ENCODE results near the gene ZPBP. TPM values are rescaled to one million over a fixed set of nuclear protein-coding genes. Genes with fewer than 3 reads are reported as not detected.
"Not testable (repeated sequence)": the region's sequence is repeated elsewhere in the genome, so short reads cannot be mapped to it uniquely, and the experiment has no call there.

ZPBP gene
- total RNA-seq, 1 experiment from 2014 or later = not detected

DNA sequence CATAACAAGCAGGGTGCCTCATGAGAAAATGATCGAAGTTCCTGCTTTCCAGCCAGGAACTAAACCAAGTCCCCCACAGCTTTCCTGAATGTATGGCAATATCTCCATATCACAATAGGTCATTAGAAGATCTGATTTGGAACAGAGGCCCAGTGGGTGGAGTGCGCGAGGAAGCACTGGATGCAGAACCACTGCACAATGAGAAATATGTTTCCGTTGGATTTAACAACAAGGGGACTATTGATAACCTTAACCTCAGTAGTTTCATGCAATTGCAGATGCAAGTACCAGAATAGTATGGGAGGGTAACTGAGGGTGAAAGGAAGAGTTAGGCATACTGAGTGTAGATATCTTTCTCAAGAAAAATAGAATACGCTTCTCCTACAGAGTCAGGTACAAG, 45.3 kb downstream of the ZPBP start:
- TF ChIP-seq EZH2 (IDR thresholded peaks at IDR 0.05; ENCODE audit: borderline replicate concordance, low read depth, low read length, poor library complexity, severe bottlenecking) (no peak), CTCF (conservative IDR thresholded peaks at IDR 0.05; ENCODE audit: low read depth, low read length) (no peak)
- no peak overlapping the region for H3K4me3 ChIP-seq (ENCODE audit: low read depth, low read length, poor library complexity, severe bottlenecking)
- DNase-seq (ENCODE audit: low spot score) = no peak
- H3K4me1 ChIP-seq (ENCODE audit: insufficient read depth, low read length, poor library complexity, severe bottlenecking) = no peaks in the 10 kb centered on the region
- intact Hi-C loops (cut with micrococcal nuclease; ENCODE audit: unreplicated experiment) = no loop called here
- BruUV-seq (replicated peaks) = no TSS peak
- ChIA-PET POLR2A (ENCODE audit: low non-redundant PET) (no interaction called here), CTCF (no interaction called here)
- H3K27ac ChIP-seq (ENCODE audit: low read depth, low read length, poor library complexity, severe bottlenecking) = no peak overlapping the region
- H3K36me3 ChIP-seq (ENCODE audit: insufficient read depth, low read length, poor library complexity, severe bottlenecking) = no peaks in the 10 kb centered on the region
- H3K9me3 ChIP-seq (ENCODE audit: low read depth, low read length, poor library complexity, severe bottlenecking) = peaks cover 4% of the 10 kb centered on the region
- H3K27me3 ChIP-seq (replicated peaks; ENCODE audit: insufficient read depth, low read depth, low read length, poor library complexity) = no peaks in the 10 kb centered on the region

GRCh38 chr7:50041165-50041564, 51.9 kb downstream of the ZPBP start:
- DNase-seq (ENCODE audit: low spot score); H3K4me3 ChIP-seq (ENCODE audit: low read depth, low read length, poor library complexity, severe bottlenecking); H3K9me3 ChIP-seq (ENCODE audit: low read depth, low read length, poor library complexity, severe bottlenecking); BruUV-seq (replicated peaks); H3K27me3 ChIP-seq (replicated peaks; ENCODE audit: insufficient read depth, low read depth, low read length, poor library complexity); H3K4me1 ChIP-seq (ENCODE audit: insufficient read depth, low read length, poor library complexity, severe bottlenecking); H3K27ac ChIP-seq (ENCODE audit: low read depth, low read length, poor library complexity, severe bottlenecking); intact Hi-C loops (cut with micrococcal nuclease; ENCODE audit: unreplicated experiment); POLR2A ChIA-PET (ENCODE audit: low non-redundant PET); H3K36me3 ChIP-seq (ENCODE audit: insufficient read depth, low read length, poor library complexity, severe bottlenecking); CTCF ChIA-PET: not testable (repeated sequence)

GRCh38 chr7:50037086-50037485, 56.0 kb downstream of the ZPBP start:
- POLR2A ChIA-PET (ENCODE audit: low non-redundant PET) = no interaction called here
- intact Hi-C loops (cut with micrococcal nuclease; ENCODE audit: unreplicated experiment) = no loop called here
- CTCF ChIA-PET = no interaction called here
- peaks cover 4% of the 10 kb centered on the region for H3K9me3 ChIP-seq (ENCODE audit: low read depth, low read length, poor library complexity, severe bottlenecking)
- no peak overlapping the region for H3K27ac ChIP-seq (ENCODE audit: low read depth, low read length, poor library complexity, severe bottlenecking)
- DNase-seq (ENCODE audit: low spot score) = no peak
- no peaks in the 10 kb centered on the region for H3K36me3 ChIP-seq (ENCODE audit: insufficient read depth, low read length, poor library complexity, severe bottlenecking)
- no peak for TF ChIP-seq EZH2 (IDR thresholded peaks at IDR 0.05; ENCODE audit: borderline replicate concordance, low read depth, low read length, poor library complexity, severe bottlenecking)
- no peaks in the 10 kb centered on the region for H3K4me1 ChIP-seq (ENCODE audit: insufficient read depth, low read length, poor library complexity, severe bottlenecking)
- no peak overlapping the region for H3K4me3 ChIP-seq (ENCODE audit: low read depth, low read length, poor library complexity, severe bottlenecking)
- BruUV-seq (replicated peaks) = no TSS peak
- H3K27me3 ChIP-seq (replicated peaks; ENCODE audit: insufficient read depth, low read depth, low read length, poor library complexity) = no peaks in the 10 kb centered on the region

DNA sequence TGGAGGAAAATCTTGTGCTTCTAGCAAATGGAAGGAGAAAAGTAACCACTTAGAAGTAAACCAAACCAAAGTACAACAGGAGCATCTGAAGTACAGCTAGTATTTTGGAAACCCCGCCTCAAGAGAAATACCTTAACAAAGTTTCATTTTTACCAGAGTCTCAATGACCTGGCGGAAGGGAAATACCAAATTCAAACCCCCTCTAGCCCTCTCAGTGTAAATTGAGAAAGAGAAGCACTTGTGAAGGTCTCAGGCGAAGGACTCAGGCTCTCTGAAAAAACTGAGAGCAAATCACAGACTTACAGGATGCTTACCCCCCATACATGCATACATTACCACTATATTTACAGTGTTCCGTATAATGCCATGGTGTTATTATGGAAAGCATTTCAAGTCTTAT, 70.1 kb downstream of the ZPBP start:
- no peaks in the 10 kb centered on the region for H3K4me1 ChIP-seq (ENCODE audit: insufficient read depth, low read length, poor library complexity, severe bottlenecking)
- TF ChIP-seq CTCF (conservative IDR thresholded peaks at IDR 0.05; ENCODE audit: low read depth, low read length) (no peak), EZH2 (IDR thresholded peaks at IDR 0.05; ENCODE audit: borderline replicate concordance, low read depth, low read length, poor library complexity, severe bottlenecking) (no peak)
- H3K9me3 ChIP-seq (ENCODE audit: low read depth, low read length, poor library complexity, severe bottlenecking) = peaks cover 14% of the 10 kb centered on the region
- intact Hi-C loops (cut with micrococcal nuclease; ENCODE audit: unreplicated experiment) = no loop called here
- no peaks in the 10 kb centered on the region for H3K27me3 ChIP-seq (replicated peaks; ENCODE audit: insufficient read depth, low read depth, low read length, poor library complexity)
- ChIA-PET CTCF (interaction anchor here (0.5 kb wide), 1 partner anchor 404 kb away, joined by 3 read pairs; no protein-coding TSS in a partner anchor), POLR2A (ENCODE audit: low non-redundant PET) (no interaction called here)
- no peak overlapping the region for H3K4me3 ChIP-seq (ENCODE audit: low read depth, low read length, poor library complexity, severe bottlenecking)
- no peak for DNase-seq (ENCODE audit: low spot score)
- H3K27ac ChIP-seq (ENCODE audit: low read depth, low read length, poor library complexity, severe bottlenecking) = no peak overlapping the region
- no TSS peak for BruUV-seq (replicated peaks)
- no peaks in the 10 kb centered on the region for H3K36me3 ChIP-seq (ENCODE audit: insufficient read depth, low read length, poor library complexity, severe bottlenecking)

All from A673 (cell line).